Stomach (tissue), 9 donors: ENCODE measurements around the gene TUT1. TPM values are rescaled to one million over a fixed set of nuclear protein-coding genes. Genes with fewer than 3 reads are reported as not detected.

ENCODE experiments used
- DNase-seq, 2 donors: peaks; one replicate each; pipeline versions ENCODE4 v3.0.0 to v3.0.0-alpha.2; 2013 to 2019
- H3K27ac ChIP-seq, 5 donors: fragments of 200-600 bp in 4 of 5; sonication (generic) in 4 of 5; one replicate each; pipeline ENCODE4 v1.5.1; 2013 to 2019; ENCODE audit warnings: mild to moderate bottlenecking in 1 of 5, moderate library complexity in 1 of 5
- H3K27me3 ChIP-seq, 3 donors: fragments of 200-600 bp; sonication (generic); one replicate each; pipeline ENCODE4 v1.5.1; 2017 to 2019; ENCODE audit warnings: mixed run types in 1 of 3
- H3K36me3 ChIP-seq, 4 donors: fragments of 200-600 bp; sonication (generic); 1 replicate in 3 of 4; 2 replicates in 1 of 4; pipeline ENCODE4 v1.5.1; 2016 to 2019
- H3K4me1 ChIP-seq, 4 donors: fragments of 200-600 bp; sonication (generic); one replicate each; pipeline ENCODE4 v1.5.1; 2016 to 2019
- H3K4me3 ChIP-seq, 4 donors: fragments of 200-600 bp; sonication (generic) in 3 of 4; one replicate each; pipeline ENCODE4 v1.5.1; 2016 to 2019; ENCODE audit warnings: mild to moderate bottlenecking in 1 of 4
- H3K9me3 ChIP-seq, 4 donors: fragments of 200-600 bp; sonication (generic); one replicate each; pipeline ENCODE4 v1.5.1; 2016 to 2019
- EP300 ChIP-seq: sonication (generic); formaldehyde crosslinking; IDR thresholded peaks from one replicate; pipeline ENCODE4 v1.6.1; 2017; ENCODE audit warnings: antibody characterized with exemption
- POLR2A ChIP-seq, 4 donors: fragments of 450-650 bp; IDR thresholded peaks; one replicate each; pipeline ENCODE4 v1.6.1; 2016; ENCODE audit warnings: antibody characterized with exemption in 4 of 4, control low read depth in 2 of 4, mild to moderate bottlenecking in 1 of 4, moderate library complexity in 1 of 4
- POLR2AphosphoS5 ChIP-seq, 3 donors: sonication (generic); formaldehyde crosslinking; IDR thresholded peaks; one replicate each; pipeline ENCODE4 v1.6.1; 2016; ENCODE audit warnings: antibody characterized with exemption in 3 of 3
- WGBS, 5 donors: extraction: QIAGEN DNeasy Blood & Tissue Kit in 3 of 5; methylation state at CpG; one replicate each; pipeline versions ENCODE4 v1.1.5 to v1.1.7; 2013 to 2018; 5-methylcytosine and 5-hydroxymethylcytosine counted together
- intact Hi-C: fragments of 100-400 bp; cut with DNase I; formaldehyde crosslinking; loops from one replicate; pipeline ENCODE4 v1.15.1; 2023; ENCODE audit warnings: low total_unique reads
- polyA plus RNA-seq, 3 donors: library from polyadenylated mRNA; stranded (reverse); fragments of 200-250 nt; gene quantifications; one replicate each; pipeline ENCODE4 v1.2.3, GENCODE V29; 2013
- total RNA-seq, 5 donors: library from RNA; depleted of rRNA; stranded (reverse); fragments of >200 nt; gene quantifications; one replicate each; pipeline versions ENCODE4 v1.1.0 to v1.2.3, GENCODE V29; 2014 to 2016
- TF ChIP-seq, protein P1 (sequence below), 7 experiments: fragments of 450-650 bp in 4 of 7; fragments of 200-600 bp in 3 of 7; sonication (generic) in 3 of 7; IDR thresholded peaks; one replicate each; pipeline ENCODE4 v1.5.1; 2016 to 2019; ENCODE audit warnings: antibody characterized with exemption in 7 of 7, control low read depth in 2 of 7, mild to moderate bottlenecking in 1 of 7
- donor health status: healthy with polysubstance abuse.
- donor health status: Bipolar disorder and iron deficiency.
- donor health status: healthy.

The TUT1 gene
- total and polyA plus RNA-seq, 8 donors = 6.1 to 36.2 (median 14.8) TPM

GRCh38 chr11:62548545-62549335 is 42.6 kb downstream of the TUT1 start:
- 19 to 60% (median 40%) methylated on average over 17 of the region's 17 CpGs for WGBS, 5 donors
- Histone ChIP-seq H3K36me3 (no peaks in the 10 kb centered on the region), H3K27me3 (no peaks in the 10 kb centered on the region), H3K9me3 (no peaks in the 10 kb centered on the region), H3K4me1 (peaks cover 63 to 81% (median 77%) of the 10 kb centered on the region in 4 donors), H3K4me3 (peak overlapping the region in 1 of 4 donors; percentile 4), H3K27ac (peak overlapping the region; percentile 93 to 99 (median 96))
- intact Hi-C loops = no loop called here
- no peak for TF ChIP-seq POLR2A (IDR thresholded peaks at IDR 0.05)
- TF ChIP-seq POLR2AphosphoS5 (IDR thresholded peaks at IDR 0.05) = peak in 2 of 3 donors; percentile 43 to 57
- peak; percentile 82 to 88 for DNase-seq

GRCh38 chr11:62547691-62548281 is 43.5 kb downstream of the TUT1 start:
- Histone ChIP-seq H3K4me1 (peaks cover 63 to 81% (median 78%) of the 10 kb centered on the region in 4 donors), H3K27me3 (no peaks in the 10 kb centered on the region), H3K4me3 (peak overlapping the region; percentile 83 to 95 (median 88)), H3K36me3 (no peaks in the 10 kb centered on the region), H3K9me3 (no peaks in the 10 kb centered on the region), H3K27ac (peak overlapping the region; percentile 93 to 99 (median 96))
- TF ChIP-seq EP300 = no peak
- TF ChIP-seq, protein P1, sequence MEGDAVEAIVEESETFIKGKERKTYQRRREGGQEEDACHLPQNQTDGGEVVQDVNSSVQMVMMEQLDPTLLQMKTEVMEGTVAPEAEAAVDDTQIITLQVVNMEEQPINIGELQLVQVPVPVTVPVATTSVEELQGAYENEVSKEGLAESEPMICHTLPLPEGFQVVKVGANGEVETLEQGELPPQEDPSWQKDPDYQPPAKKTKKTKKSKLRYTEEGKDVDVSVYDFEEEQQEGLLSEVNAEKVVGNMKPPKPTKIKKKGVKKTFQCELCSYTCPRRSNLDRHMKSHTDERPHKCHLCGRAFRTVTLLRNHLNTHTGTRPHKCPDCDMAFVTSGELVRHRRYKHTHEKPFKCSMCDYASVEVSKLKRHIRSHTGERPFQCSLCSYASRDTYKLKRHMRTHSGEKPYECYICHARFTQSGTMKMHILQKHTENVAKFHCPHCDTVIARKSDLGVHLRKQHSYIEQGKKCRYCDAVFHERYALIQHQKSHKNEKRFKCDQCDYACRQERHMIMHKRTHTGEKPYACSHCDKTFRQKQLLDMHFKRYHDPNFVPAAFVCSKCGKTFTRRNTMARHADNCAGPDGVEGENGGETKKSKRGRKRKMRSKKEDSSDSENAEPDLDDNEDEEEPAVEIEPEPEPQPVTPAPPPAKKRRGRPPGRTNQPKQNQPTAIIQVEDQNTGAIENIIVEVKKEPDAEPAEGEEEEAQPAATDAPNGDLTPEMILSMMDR (IDR thresholded peaks at IDR 0.05) = no peak
- no peak for TF ChIP-seq POLR2AphosphoS5 (IDR thresholded peaks at IDR 0.05)
- TF ChIP-seq POLR2A (IDR thresholded peaks at IDR 0.05) = no peak
- DNase-seq = peak; percentile 51 to 62
- 26 to 33% (median 28%) methylated on average over 7 to 8 of the region's 8 CpGs for WGBS, 5 donors
- intact Hi-C loops = no loop called here

GRCh38 chr11:62546929-62547625 is 44.2 kb downstream of the TUT1 start:
- H3K27ac ChIP-seq = peak overlapping the region; percentile 93 to 99 (median 96)
- H3K4me3 ChIP-seq = peak overlapping the region; percentile 83 to 95 (median 88)
- no peaks in the 10 kb centered on the region for H3K9me3 ChIP-seq
- intact Hi-C loops = no loop called here
- H3K36me3 ChIP-seq = no peaks in the 10 kb centered on the region
- H3K4me1 ChIP-seq = peaks cover 63 to 81% (median 78%) of the 10 kb centered on the region in 4 donors
- TF ChIP-seq POLR2AphosphoS5 (IDR thresholded peaks at IDR 0.05) (no peak), POLR2A (IDR thresholded peaks at IDR 0.05) (no peak), EP300 (no peak)
- TF ChIP-seq, protein P1 (IDR thresholded peaks at IDR 0.05) = no peak
- DNase-seq = peak in 1 of 2 donors; percentile 78
- WGBS, 5 donors = 6 to 15% (median 10%) methylated on average over 32 to 40 of the region's 40 CpGs
- no peaks in the 10 kb centered on the region for H3K27me3 ChIP-seq

GRCh38 chr11:62546244-62546928 is 44.9 kb downstream of the TUT1 start, which contains the start of gene AHNAK:
AHNAK (minus strand) TSS chr11:62546806; CDS start chr11:62536098, 10,708 bp downstream.
- Histone ChIP-seq H3K36me3 (no peaks in the 10 kb centered on the region), H3K4me1 (peaks cover 63 to 81% (median 78%) of the 10 kb centered on the region in 4 donors), H3K27ac (peak within 1 kb of the TSS; percentile 93 to 99 (median 96)), H3K9me3 (no peaks in the 10 kb centered on the region), H3K27me3 (no peaks in the 10 kb centered on the region), H3K4me3 (peak within 1 kb of the TSS; percentile 83 to 95 (median 88))
- 0 to 3% (median 0%) methylated on average over 14 to 69 of the region's 69 CpGs for WGBS, 5 donors
- TF ChIP-seq POLR2A (IDR thresholded peaks at IDR 0.05) (peak in 1 of 4 donors; percentile 51), EP300 (no peak), POLR2AphosphoS5 (IDR thresholded peaks at IDR 0.05) (peak; percentile 69 to 96 (median 94))
- DNase-seq = peak; percentile 87 to 94
- intact Hi-C loops = no loop called here
